Heart left ventricle (tissue), 13 donors: ENCODE data around the gene RCL1.

ENCODE experiments used
- CTCF ChIP-seq, 12 donors: fragments of 200-600 bp; sonication (generic) in 4 of 12; IDR thresholded peaks; one replicate each; pipeline versions ENCODE4 v1.5.0 to v1.8.0; 2018 to 2022; ENCODE audit warnings: antibody characterized with exemption in 12 of 12, mild to moderate bottlenecking in 5 of 12
- POLR2A ChIP-seq, 2 donors: fragments of 450-650 bp; IDR thresholded peaks; one replicate each; pipeline ENCODE4 v1.6.1; 2017; ENCODE audit warnings: antibody characterized with exemption in 2 of 2, mild to moderate bottlenecking in 2 of 2, moderate library complexity in 2 of 2
- donor health status: ischemic (EF 13 %, LVEDD 7.1; RV severe dilation, severe dysfunction).
- donor health status: DM: no; HTN: yes; CAD: no.
- donor health status: DM: no; HTN: no; CAD: no.
- donor health status: ischemic (EF 25% LVEDD 6.9; RV normal size, moderate dysfunction).
- donor health status: ischemic (EF 25% LVEDD 5.7; RV mildly dilated, moderate dysfunction).
- donor health status: ischemic (EF 35%, LVEDD 5.7; RV mildly dilated, moderate dysfunction).
- donor health status: nonischemic (EF 11% LVEDD 7.7; RV severe dilation, severe dysfunction).
- donor health status: DM: yes; HTN: yes; CAD: no.
- donor health status: PGD.
- donor health status: ischemic (EF 29% LVEDD 5.4; RV normal size, mild dysfunction).
- donor health status: nonischemic (EF 23%, LVEDD 6.1; RV moderate dilation, normal function).

- TF ChIP-seq POLR2A (IDR thresholded peaks at IDR 0.05): no peak
- TF ChIP-seq CTCF (IDR thresholded peaks at IDR 0.05): no peak
Measured at GRCh38 chr9:4760122-4760521, 32.6 kb upstream of the RCL1 start.
